LHCN-M2 (cell line): ENCODE data around the gene TEX10. TPM values are rescaled to one million over a fixed set of nuclear protein-coding genes. Genes with fewer than 3 reads are reported as not detected.

Source experiments
- DNase-seq: peaks from one replicate; pipeline ENCODE4 v3.0.0-alpha.2; 2012; ENCODE audit warnings: low read depth
- total RNA-seq: library from RNA; depleted of rRNA; stranded (reverse); fragments of >200 nt; gene quantifications from 2 replicates; pipeline ENCODE4 v1.2.3, GENCODE V29; 2014; rRNA removed

Gene TEX10
- total RNA-seq, 1 experiment from 2014 or later, result 48.7 TPM

DNA sequence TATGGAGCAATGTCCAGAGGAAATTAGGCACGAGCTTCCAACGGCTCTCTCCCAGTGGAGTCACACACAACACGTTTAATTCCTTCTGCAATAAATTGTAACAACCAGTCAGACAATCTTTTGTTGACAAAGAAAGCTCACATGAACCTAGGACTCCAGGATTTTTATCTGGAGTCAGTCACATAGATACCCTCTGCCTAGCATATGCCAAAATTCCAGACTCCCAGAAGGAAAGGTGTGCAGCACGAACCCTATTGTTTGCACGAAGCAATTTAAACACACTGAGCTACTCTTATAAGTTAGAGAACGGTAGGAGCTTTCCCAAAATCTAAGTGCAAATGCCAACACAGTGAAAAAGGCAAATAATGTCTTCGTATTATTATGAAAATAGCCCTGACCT, 67.1 kb downstream of the TEX10 start:
- DNase-seq, result no peak

GRCh38 chr9:100285080-100285479, 67.7 kb downstream of the TEX10 start:
- peak; percentile 11 for DNase-seq

- no peak for DNase-seq
Observed at GRCh38 chr9:100284247-100284646, 68.5 kb downstream of the TEX10 start.

GRCh38 chr9:100282388-100282719, 70.4 kb downstream of the TEX10 start:
- no peak for DNase-seq

- DNase-seq, result no peak
Observed at GRCh38 chr9:100281676-100282387, 70.9 kb downstream of the TEX10 start.

- DNase-seq, result no peak
Observed at GRCh38 chr9:100281066-100281465, 71.7 kb downstream of the TEX10 start.

DNA sequence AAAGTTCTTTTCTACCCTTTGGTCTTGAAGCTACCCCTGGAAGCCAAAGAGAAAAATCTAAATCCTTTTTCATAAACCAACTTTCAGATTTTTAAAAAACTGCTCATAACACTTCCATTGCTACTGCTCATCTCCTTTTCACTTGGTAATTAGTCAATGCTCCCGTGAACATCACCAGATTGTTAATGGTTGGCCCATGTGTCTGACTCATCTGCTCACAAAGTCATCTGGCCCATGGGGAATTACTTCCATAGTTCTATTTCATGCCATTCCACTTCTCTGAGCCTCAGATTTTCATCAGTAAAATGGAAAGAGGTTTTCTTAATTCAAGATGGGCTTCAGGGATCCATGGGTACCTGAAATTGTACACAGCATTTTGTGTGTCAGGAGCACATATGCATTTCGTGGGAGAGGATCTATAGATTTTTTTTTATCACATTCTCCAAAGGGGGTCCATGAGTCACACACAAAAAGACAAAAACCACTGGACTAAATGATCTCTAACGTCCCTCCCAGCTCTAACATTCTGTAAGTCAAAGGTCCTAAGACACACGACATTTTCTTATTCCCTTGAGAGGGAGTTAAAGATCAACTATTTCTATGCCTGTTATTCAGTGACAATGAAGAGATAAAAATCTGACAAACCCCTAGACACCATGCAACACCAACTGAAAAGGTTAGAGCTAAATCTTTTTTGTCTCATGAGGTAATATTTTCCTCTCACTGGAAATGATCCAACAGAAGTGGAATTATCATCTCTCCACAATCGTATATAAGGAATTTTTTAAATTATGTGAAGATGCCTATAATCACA, 75.4 kb downstream of the TEX10 start:
- peak; percentile 79 for DNase-seq

- no peak for DNase-seq
Observed at GRCh38 chr9:100269656-100270055, 83.1 kb downstream of the TEX10 start.

GRCh38 chr9:100268271-100268670, 84.5 kb downstream of the TEX10 start:
- no peak for DNase-seq

- DNase-seq, result no peak
Observed at GRCh38 chr9:100267211-100267610, 85.5 kb downstream of the TEX10 start.

Other genes with a start within 250 kb of the TEX10 start
- 84.2 and 91.1 TPM in 2 replicates for gene MSANTD3, start 74.2 kb upstream of the TEX10 start, total RNA-seq
- 0.51 and 2.4 TPM in 2 replicates for gene TMEFF1, start 120.2 kb upstream of the TEX10 start, total RNA-seq
- 2.2 and 5.2 TPM in 2 replicates for gene CAVIN4, start 225.1 kb upstream of the TEX10 start, total RNA-seq